Kasumi-1 (cell line): ENCODE data around the gene WBP1.
A peak's percentile ranks its signal among the peaks of the same experiment; 100 is the strongest.

ENCODE experiments used
- DNase-seq, 2 experiments: peaks; one replicate each; lab custom pipeline; 2025; lab: John Stamatoyannopoulos, UW

WBP1 gene

GRCh38 chr2:74502720-74503505, 44.7 kb downstream of the WBP1 start:
- peak; percentile 56 to 75 for DNase-seq

- no peak for DNase-seq
Measured at GRCh38 chr2:74503506-74504475, 45.6 kb downstream of the WBP1 start.

- no peak for DNase-seq
Measured at GRCh38 chr2:74504591-74504990, 46.4 kb downstream of the WBP1 start.

- no peak for DNase-seq
Measured at GRCh38 chr2:74505448-74506246, 47.4 kb downstream of the WBP1 start.

- peak; percentile 95 to 96 for DNase-seq
Measured at GRCh38 chr2:74507145-74507925, 49.1 kb downstream of the WBP1 start, which contains the start of gene PCGF1. Gene PCGF1 (minus strand): TSS chr2:74507695. CDS start chr2:74507668, 27 bp downstream.

GRCh38 chr2:74507926-74508520, 49.8 kb downstream of the WBP1 start:
- peak; percentile 40 to 51 for DNase-seq

GRCh38 chr2:74510272-74510671, 52.0 kb downstream of the WBP1 start:
- no peak for DNase-seq
